Neutrophil (primary cell): ENCODE measurements around the gene PMEL.
"Not testable (repeated sequence)": the region's sequence is repeated elsewhere in the genome, so short reads cannot be mapped to it uniquely, and the experiment has no call there.

Source experiments
- H3K27ac ChIP-seq: fragments of 200-600 bp; sonication (generic); 2 replicates; pipeline ENCODE4 v1.5.1; 2016; ENCODE audit warnings: mild to moderate bottlenecking, moderate library complexity
- H3K27me3 ChIP-seq: fragments of 200-600 bp; sonication (generic); 2 replicates; pipeline ENCODE4 v1.6.0; 2016; ENCODE audit warnings: mild to moderate bottlenecking
- H3K36me3 ChIP-seq: fragments of 200-600 bp; sonication (generic); 2 replicates; pipeline ENCODE4 v1.5.1; 2017
- H3K4me1 ChIP-seq, 2 experiments: fragments of 200-600 bp in 1 of 2; sonication (generic) in 1 of 2; 1 replicate in 1 of 2; 2 replicates in 1 of 2; pipeline versions ENCODE4 v1.5.1 to v1.6.1; 2013 to 2016; ENCODE audit warnings: low read depth in 1 of 2, low read length in 1 of 2, mild to moderate bottlenecking in 1 of 2, moderate library complexity in 1 of 2; ENCODE audit not compliant: control insufficient read depth in 1 of 2, insufficient read depth in 1 of 2
- H3K4me3 ChIP-seq, 2 experiments: fragments of 200-600 bp in 1 of 2; sonication (generic) in 1 of 2; 1 replicate in 1 of 2; 2 replicates in 1 of 2; pipeline ENCODE4 v1.5.1; 2013 to 2016; ENCODE audit warnings: low read depth in 1 of 2, low read length in 1 of 2, mild to moderate bottlenecking in 1 of 2, moderate library complexity in 1 of 2
- H3K9me3 ChIP-seq: fragments of 200-600 bp; sonication (generic); 2 replicates; pipeline ENCODE4 v1.5.1; 2016
- CTCF ChIP-seq: fragments of 200-600 bp; sonication (generic); IDR thresholded peaks from 2 replicates; pipeline ENCODE4 v1.5.1; 2016; ENCODE audit warnings: antibody characterized with exemption

PMEL gene

GRCh38 chr12:55985341-55985740 is 19.5 kb upstream of the PMEL start:
- Histone ChIP-seq H3K4me3 (no peak overlapping the region), H3K9me3 (no peaks in the 10 kb centered on the region), H3K27ac (peak overlapping the region; percentile 73), H3K27me3 (no peaks in the 10 kb centered on the region), H3K4me1 (peaks cover 46 to 53% of the 10 kb centered on the region in 2 experiments), H3K36me3 (peaks cover 63% of the 10 kb centered on the region)
- TF ChIP-seq CTCF: no peak

GRCh38 chr12:55984861-55985260 is 19.0 kb upstream of the PMEL start:
- TF ChIP-seq CTCF: no peak
- Histone ChIP-seq H3K36me3 (peaks cover 60% of the 10 kb centered on the region), H3K4me3 (no peak overlapping the region), H3K27ac (peak overlapping the region; percentile 73), H3K27me3 (no peaks in the 10 kb centered on the region), H3K9me3 (no peaks in the 10 kb centered on the region), H3K4me1 (peaks cover 46 to 57% of the 10 kb centered on the region in 2 experiments)

GRCh38 chr12:55983232-55983842 is 17.5 kb upstream of the PMEL start:
- H3K4me3 ChIP-seq: no peak overlapping the region
- H3K9me3 ChIP-seq: no peaks in the 10 kb centered on the region
- no peak for TF ChIP-seq CTCF
- peaks cover 45% of the 10 kb centered on the region for H3K36me3 ChIP-seq
- peak overlapping the region; percentile 73 for H3K27ac ChIP-seq
- H3K27me3 ChIP-seq: no peaks in the 10 kb centered on the region
- peaks cover 60 to 72% of the 10 kb centered on the region in 2 experiments for H3K4me1 ChIP-seq

- peak overlapping the region; percentile 73 for H3K27ac ChIP-seq
- peaks cover 69 to 80% of the 10 kb centered on the region in 2 experiments for H3K4me1 ChIP-seq
- no peak overlapping the region for H3K4me3 ChIP-seq
- no peaks in the 10 kb centered on the region for H3K9me3 ChIP-seq
- TF ChIP-seq CTCF: no peak
- H3K27me3 ChIP-seq: no peaks in the 10 kb centered on the region
- peaks cover 36% of the 10 kb centered on the region for H3K36me3 ChIP-seq
These were observed 16.6 kb upstream of the PMEL start for GRCh38 chr12:55982319-55982936.

GRCh38 chr12:55981882-55982281 is 16.0 kb upstream of the PMEL start:
- H3K9me3 ChIP-seq, H3K4me3 ChIP-seq, H3K27me3 ChIP-seq: not testable (repeated sequence)
- Histone ChIP-seq H3K36me3 (peaks cover 30% of the 10 kb centered on the region), H3K4me1 (peaks cover 74 to 86% of the 10 kb centered on the region in 2 experiments), H3K27ac (peak overlapping the region; percentile 73)

GRCh38 chr12:55979069-55979468 is 13.2 kb upstream of the PMEL start:
- H3K27me3 ChIP-seq: no peaks in the 10 kb centered on the region
- no peak for TF ChIP-seq CTCF
- peak overlapping the region; percentile 65 for H3K27ac ChIP-seq
- H3K36me3 ChIP-seq: peaks cover 18% of the 10 kb centered on the region
- H3K4me1 ChIP-seq: peaks cover 79 to 92% of the 10 kb centered on the region in 2 experiments
- H3K4me3 ChIP-seq: no peak overlapping the region
- no peaks in the 10 kb centered on the region for H3K9me3 ChIP-seq
